NCI-H187 (cell line): ENCODE results near the gene STAB2.
"Not testable (repeated sequence)": the region's sequence is repeated elsewhere in the genome, so short reads cannot be mapped to it uniquely, and the experiment has no call there.

Source experiments
- DNase-seq, 2 experiments: peaks; one replicate each; lab custom pipeline; 2025; lab: John Stamatoyannopoulos, UW

STAB2 gene

DNA sequence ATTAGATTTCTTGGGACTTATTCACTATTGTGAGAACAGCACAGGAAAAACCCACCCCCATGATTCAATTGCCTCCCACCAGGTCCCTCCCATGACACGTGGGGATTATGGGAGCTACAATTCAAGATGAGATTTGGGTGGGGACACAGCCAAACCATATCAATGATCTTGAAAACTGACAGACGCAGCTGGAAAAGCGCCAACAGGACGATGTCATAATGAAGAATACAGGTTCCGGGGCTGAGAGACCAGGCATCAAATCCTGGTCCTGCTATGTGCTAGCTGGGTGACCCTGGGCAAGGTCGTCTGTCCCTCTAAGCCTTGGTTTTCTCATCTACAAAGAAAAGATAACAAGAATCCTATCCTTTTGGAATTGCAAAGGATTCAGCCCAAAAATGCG lies 222.6 kb downstream of the STAB2 start:
- DNase-seq, result not testable (repeated sequence)

DNA sequence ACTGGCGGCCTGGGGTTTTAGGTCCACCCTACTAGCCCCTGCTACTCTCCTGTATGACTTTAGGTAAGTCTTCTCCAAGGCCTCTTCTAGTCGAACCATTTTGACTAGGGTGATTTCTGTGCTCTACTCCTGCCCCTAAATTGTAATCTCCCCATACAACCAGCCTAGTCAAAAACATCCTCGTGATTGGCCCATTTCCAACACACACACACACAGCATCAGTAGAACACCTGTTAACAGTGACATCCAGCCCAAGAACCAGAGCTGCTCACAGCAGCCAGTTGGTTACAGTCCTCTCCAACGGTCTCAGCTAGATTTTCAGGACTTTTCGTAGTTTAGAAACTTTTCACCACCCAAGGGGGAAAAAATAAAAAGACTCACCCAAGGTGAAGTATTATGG lies 223.0 kb downstream of the STAB2 start:
- no peak for DNase-seq

DNA sequence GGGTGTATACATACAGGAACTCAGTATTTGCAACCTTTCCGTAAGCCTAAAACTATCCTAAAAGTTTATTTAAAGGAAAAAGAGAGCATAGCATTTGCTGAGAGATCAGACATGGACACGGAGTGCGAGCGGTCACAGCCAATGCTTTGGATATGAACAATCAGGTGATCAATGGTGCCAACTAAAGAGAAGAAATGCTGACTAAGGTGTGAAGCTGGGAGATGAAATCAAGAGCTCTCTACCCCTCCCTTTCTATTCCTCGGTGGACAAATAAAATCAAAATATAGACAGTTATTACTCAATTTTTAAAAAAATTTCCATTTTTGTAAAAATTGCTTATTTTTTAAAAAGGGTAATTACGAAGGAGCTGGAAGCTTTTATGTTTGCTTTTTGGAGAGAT lies 224.7 kb downstream of the STAB2 start:
- no peak for DNase-seq

DNA sequence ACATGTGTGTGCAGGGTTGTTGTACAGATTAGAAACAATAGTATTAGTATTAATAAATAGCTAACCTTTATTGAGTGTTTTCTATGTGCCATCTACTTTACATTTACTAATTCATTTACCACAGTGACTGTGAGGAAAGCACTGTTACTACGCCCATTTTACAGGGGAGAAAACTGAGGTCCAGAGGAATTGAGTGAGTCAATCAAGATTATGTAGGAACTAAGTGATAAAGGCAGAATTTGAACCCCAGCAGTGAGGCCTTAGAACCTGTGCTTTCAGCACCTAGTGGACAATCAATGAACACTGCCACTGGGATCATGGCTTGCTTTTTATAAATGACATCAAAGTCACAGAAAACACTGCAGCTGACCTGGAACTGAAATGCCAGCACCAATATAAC lies 225.7 kb downstream of the STAB2 start:
- no peak for DNase-seq

DNA sequence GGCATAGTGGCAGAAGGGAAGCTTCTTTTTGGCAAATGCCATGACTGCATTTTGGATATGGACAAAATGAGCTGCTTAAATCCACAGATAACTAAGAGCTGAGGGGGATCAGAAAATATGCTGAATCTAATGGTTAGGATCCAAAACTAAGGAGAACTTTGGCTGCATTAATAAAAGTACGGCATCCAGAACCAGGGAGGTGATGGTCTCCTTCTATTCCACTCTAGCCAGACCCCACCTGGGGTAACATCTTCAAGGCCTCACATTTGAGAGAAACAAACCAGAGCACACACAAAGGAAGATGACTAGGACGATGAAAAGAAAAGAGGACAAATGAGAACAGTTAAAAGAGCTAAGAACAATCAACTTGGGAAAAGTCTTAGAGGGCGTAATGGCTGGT lies 226.4 kb downstream of the STAB2 start:
- DNase-seq, result no peak

DNA sequence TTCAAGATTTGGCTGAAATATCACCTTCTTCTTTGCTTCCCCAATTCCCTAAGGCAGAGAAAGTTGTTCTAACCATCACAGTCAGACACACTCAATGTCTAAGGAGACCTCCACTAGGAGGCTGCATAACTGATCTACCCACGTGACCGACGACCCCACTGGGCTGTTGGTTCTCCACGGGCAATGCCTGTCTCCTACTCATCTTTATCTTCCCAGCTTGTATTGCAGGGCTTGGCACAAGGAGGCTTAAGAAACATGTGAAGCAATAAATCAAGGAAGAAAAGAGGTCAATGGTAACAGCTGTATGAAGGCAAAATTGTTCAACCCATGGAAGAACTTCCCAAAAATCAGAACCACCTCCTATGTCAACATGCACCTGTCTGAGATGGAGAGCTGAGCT lies 226.9 kb downstream of the STAB2 start:
- DNase-seq, result no peak

DNA sequence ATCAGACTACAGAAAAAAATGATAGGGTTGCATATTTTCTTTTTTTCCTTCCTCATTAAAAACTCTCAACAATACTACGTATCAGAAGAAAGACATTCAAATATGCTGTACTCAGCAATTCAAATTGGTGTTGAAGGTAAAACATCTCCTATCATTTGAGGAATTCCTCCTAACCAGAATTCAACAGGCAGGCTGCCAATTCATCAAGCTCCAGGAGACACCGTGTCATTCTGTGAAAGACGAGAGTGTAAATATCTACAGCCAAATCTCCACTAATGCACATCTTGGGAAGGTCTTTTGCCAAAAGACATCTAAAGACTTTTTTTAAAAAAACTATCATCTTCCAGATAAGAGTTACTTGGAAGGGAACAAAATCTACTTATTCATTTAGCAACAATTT lies 227.4 kb downstream of the STAB2 start:
- no peak for DNase-seq
